ENCODE measurements around the gene DSTYK.
"Not testable (repeated sequence)": the region's sequence is repeated elsewhere in the genome, so short reads cannot be mapped to it uniquely, and the experiment has no call there.

Gene DSTYK

GRCh38 chr1:205182930-205183329 lies 28.6 kb downstream of the DSTYK start:
- Histone ChIP-seq H3K9me3 (no peaks in the 10 kb centered on the region), H3K27ac (peak overlapping the region; percentile 55), H3K4me1 (ENCODE audit: control insufficient read depth in 1 of 2, insufficient read depth in 1 of 2, low read depth in 1 of 2, low read length in 1 of 2) (peaks cover 17 to 22% of the 10 kb centered on the region in 2 experiments), H3K27me3 (no peaks in the 10 kb centered on the region), H3K4me3 (ENCODE audit: low read depth in 1 of 2, low read length in 1 of 2) (no peak overlapping the region), H3K36me3 (peaks cover 44% of the 10 kb centered on the region)
- TF ChIP-seq CTCF (IDR thresholded peaks at IDR 0.05): no peak

DNA sequence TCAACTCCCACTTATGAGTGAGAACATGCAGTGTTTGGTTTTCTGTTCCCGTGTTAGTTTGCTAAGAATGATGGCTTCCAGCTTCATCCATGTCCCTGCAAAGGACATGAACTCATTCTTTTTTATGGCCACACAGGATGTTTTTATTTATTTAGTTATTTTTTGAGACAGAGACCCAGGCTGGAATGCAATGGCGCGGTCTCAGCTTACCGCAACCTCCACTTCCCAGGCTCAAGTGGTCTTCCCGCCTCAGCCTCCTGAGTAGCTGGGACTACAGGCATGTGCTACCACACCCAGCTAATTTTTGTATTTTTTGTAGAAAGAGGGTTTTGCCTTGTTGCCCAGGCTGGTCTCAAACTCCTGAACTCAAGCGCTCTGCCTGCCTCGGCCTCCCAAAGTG lies 31.2 kb downstream of the DSTYK start:
- H3K4me3 ChIP-seq (ENCODE audit: low read depth in 1 of 2, low read length in 1 of 2); H3K27me3 ChIP-seq; H3K9me3 ChIP-seq; H3K4me1 ChIP-seq (ENCODE audit: control insufficient read depth in 1 of 2, insufficient read depth in 1 of 2, low read depth in 1 of 2, low read length in 1 of 2); H3K27ac ChIP-seq: not testable (repeated sequence)
- H3K36me3 ChIP-seq: peaks cover 37% of the 10 kb centered on the region

GRCh38 chr1:205179842-205180241 lies 31.7 kb downstream of the DSTYK start:
- Histone ChIP-seq H3K9me3 (no peaks in the 10 kb centered on the region), H3K27me3 (no peaks in the 10 kb centered on the region), H3K4me3 (ENCODE audit: low read depth in 1 of 2, low read length in 1 of 2) (no peak overlapping the region), H3K27ac (no peak overlapping the region), H3K4me1 (ENCODE audit: control insufficient read depth in 1 of 2, insufficient read depth in 1 of 2, low read depth in 1 of 2, low read length in 1 of 2) (peaks cover 6 to 10% of the 10 kb centered on the region in 2 experiments), H3K36me3 (peaks cover 37% of the 10 kb centered on the region)
- TF ChIP-seq CTCF (IDR thresholded peaks at IDR 0.05): no peak

GRCh38 chr1:205172729-205173366 lies 38.7 kb downstream of the DSTYK start:
- Histone ChIP-seq H3K4me1 (ENCODE audit: control insufficient read depth in 1 of 2, insufficient read depth in 1 of 2, low read depth in 1 of 2, low read length in 1 of 2) (no peaks in the 10 kb centered on the region), H3K27ac (no peak overlapping the region), H3K36me3 (peaks cover 47% of the 10 kb centered on the region), H3K9me3 (no peaks in the 10 kb centered on the region), H3K4me3 (ENCODE audit: low read depth in 1 of 2, low read length in 1 of 2) (no peak overlapping the region), H3K27me3 (no peaks in the 10 kb centered on the region)
- TF ChIP-seq CTCF (IDR thresholded peaks at IDR 0.05): no peak

DNA sequence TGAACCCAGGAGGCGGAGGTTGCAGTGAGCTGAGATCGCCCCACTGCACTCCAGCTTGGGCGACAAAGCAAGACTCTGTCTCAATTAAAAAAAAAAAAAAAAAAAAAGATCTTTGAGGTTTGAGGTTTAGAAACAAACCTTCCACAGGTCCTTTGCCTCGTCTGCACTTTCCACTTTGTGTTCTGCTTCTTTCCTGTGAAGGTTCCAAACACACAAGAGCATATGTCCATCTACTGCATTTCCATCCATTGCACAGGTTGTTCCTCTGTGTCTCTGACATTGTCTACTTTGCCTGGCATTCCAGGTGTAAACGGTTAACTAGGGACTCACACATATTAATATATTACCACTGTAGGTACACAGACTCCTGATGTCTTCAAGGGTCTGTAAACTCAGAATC lies 40.1 kb downstream of the DSTYK start:
- no peak for TF ChIP-seq CTCF (IDR thresholded peaks at IDR 0.05)
- Histone ChIP-seq H3K27ac (no peak overlapping the region), H3K4me3 (ENCODE audit: low read depth in 1 of 2, low read length in 1 of 2) (no peak overlapping the region), H3K4me1 (ENCODE audit: control insufficient read depth in 1 of 2, insufficient read depth in 1 of 2, low read depth in 1 of 2, low read length in 1 of 2) (no peaks in the 10 kb centered on the region), H3K36me3 (peaks cover 52% of the 10 kb centered on the region), H3K27me3 (no peaks in the 10 kb centered on the region), H3K9me3 (no peaks in the 10 kb centered on the region)

DNA sequence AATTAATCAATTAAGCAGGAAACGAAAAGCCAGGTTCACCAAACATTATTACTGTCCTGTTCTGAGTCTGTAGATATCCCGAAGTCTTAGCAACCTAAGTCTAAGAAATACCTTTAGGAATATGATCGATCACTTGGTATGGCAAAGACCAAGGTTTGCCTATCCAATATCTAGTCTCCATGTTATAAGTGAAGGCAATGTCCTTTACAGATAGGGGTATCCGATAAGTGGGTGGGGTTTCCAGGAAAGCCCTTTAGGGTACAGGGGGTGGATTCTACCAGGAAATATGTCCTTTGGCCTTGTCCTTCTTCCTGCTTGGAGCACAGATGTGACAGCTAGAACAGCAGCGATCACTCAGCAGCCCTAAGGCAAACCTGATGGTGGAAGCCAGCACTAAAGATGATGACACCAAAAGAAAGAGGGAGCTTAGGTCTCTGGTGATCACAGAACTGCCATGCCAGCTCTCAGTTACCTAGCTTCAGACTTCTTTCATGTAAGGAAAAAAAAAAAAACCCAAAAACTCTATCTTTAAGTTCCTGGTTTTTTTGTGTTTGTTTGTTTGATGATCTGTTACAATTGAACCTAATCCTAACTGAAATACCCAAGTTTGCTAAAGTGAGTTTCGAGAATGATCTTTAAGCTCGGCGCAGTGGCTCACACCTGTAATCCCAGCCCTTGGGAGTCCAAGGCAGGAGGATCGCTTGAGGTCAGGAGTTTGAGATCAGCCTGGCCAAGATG lies 40.8 kb downstream of the DSTYK start:
- Histone ChIP-seq H3K36me3 (peaks cover 57% of the 10 kb centered on the region), H3K4me3 (ENCODE audit: low read depth in 1 of 2, low read length in 1 of 2) (no peak overlapping the region), H3K9me3 (no peaks in the 10 kb centered on the region), H3K27ac (no peak overlapping the region), H3K4me1 (ENCODE audit: control insufficient read depth in 1 of 2, insufficient read depth in 1 of 2, low read depth in 1 of 2, low read length in 1 of 2) (no peaks in the 10 kb centered on the region), H3K27me3 (no peaks in the 10 kb centered on the region)
- TF ChIP-seq CTCF (IDR thresholded peaks at IDR 0.05): no peak

Data from neutrophil (primary cell).